ENCODE results near the gene RAET1L.

DNA sequence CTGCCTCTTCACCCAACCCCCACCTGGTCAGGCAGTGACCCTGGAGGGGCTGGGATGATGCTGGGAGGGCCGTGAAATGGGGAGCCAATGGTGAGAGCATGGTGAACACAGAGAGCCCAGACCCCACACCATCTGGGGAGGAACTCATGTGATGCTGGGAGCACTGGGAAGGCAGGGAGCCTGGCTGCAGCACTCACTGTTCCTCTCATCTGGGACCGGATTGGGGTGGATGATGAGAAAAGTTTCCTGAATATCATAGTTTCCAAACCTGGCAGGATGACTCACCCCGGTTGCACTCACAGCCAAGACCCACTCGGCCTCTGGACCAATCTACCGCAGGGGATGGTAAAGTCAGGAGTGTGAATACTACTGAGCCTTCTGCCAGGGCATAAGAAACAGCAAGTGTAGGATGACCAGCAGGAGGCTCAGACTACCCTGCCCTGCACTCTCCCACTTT lies 39.8 kb downstream of the RAET1L start:
- TF ChIP-seq CTCF (IDR thresholded peaks at IDR 0.05) (no peak), POLR2AphosphoS5 (IDR thresholded peaks at IDR 0.05; ENCODE audit: low read depth, low read length) (no peak), REST (IDR thresholded peaks at IDR 0.05; ENCODE audit: insufficient read depth in 1 of 2, low read depth in 2 of 2, low read length in 1 of 2) (no peak), SIN3A (IDR thresholded peaks at IDR 0.05; ENCODE audit: borderline replicate concordance, insufficient read depth, low read depth, low read length) (no peak), TCF7L2 (IDR thresholded peaks at IDR 0.05; ENCODE audit: low read depth, low read length) (no peak)

All from Panc1 (cell line).